Measurements from ENCODE around the gene TCTN1. TPM values are rescaled to one million over a fixed set of nuclear protein-coding genes. Genes with fewer than 3 reads are reported as not detected.
"Not testable (repeated sequence)": the region's sequence is repeated elsewhere in the genome, so short reads cannot be mapped to it uniquely, and the experiment has no call there.

Gene TCTN1
- total RNA-seq (ENCODE audit: insufficient read depth, low replicate concordance), result 28.6 TPM

DNA sequence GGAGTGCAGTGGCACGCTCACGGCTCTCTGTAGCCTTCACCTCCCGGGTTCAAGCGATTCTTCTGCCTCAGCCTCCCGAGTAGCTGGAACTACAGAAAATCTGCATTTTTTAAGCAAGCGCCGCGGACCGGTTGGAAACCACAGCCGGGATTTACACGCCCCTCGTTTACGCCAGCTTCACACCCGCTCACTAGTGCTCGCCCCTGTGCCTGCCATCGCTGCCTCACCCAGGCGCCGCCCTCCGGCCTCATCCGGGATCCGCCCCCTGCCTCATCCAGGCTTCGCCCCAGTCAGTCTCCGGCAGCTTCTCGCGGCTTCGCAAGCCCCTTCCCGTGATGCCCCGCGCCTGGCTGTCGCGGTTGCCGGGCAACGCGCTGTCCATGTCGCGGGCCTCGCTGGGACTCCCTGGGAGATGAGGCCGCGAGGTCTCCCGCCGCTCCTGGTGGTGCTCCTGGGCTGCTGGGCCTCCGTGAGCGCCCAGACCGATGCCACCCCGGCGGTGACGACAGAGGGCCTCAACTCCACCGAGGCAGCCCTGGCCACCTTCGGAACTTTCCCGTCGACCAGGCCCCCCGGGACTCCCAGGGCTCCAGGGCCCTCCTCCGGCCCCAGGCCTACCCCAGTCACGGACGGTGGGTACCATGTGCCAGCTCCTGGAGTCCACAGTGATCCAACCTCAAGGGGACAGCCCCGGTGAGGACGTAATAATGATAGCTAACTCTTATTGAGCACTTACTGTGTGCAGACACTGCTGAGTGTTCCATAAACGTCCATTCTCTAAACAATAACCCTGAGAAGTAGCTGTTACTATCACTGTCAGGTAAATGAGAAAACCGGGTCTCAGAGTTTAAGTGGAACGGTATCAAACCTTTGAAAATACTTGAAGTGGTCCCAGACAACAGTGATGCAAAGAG, at the start of gene TCTN1:
TCTN1 (plus strand) TSS at position 359 of the 914 bp plus-strand sequence; CDS start at position 413, 54 bp downstream.
- DNase-seq (ENCODE audit: low spot score), result peak; percentile 98

DNA sequence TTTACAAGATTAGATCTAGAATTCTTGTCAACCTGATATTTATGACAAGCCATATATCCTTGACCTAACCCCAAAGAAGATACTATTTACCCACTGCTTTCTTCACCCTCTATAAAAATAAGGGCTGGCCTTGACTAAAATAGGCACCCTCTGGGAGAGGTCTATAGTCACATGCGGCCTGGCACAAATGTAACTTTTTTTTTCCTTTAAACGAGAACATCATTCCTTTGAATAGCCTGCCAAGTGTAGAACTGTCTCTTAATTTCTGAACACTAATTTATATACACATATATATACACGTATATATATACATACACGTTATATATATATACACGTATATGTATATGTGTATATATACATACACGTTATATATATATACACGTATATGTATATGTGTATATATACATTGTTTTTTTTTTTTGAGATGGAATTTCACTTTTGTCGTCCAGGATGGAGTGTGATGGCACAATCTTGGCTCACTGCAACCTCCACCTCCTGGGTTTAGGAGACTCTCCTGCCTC, 49.4 kb upstream of the TCTN1 start:
- DNase-seq (ENCODE audit: low spot score), result no peak

GRCh38 chr12:110565894-110566871, 47.7 kb upstream of the TCTN1 start:
- no peak for DNase-seq (ENCODE audit: low spot score)

GRCh38 chr12:110566993-110567392, 46.9 kb upstream of the TCTN1 start:
- no peak for DNase-seq (ENCODE audit: low spot score)

- no peak for DNase-seq (ENCODE audit: low spot score)
Observed at GRCh38 chr12:110568752-110569151, 45.2 kb upstream of the TCTN1 start.

- not testable (repeated sequence) for DNase-seq (ENCODE audit: low spot score)
Observed at GRCh38 chr12:110569838-110570237, 44.1 kb upstream of the TCTN1 start.

- DNase-seq (ENCODE audit: low spot score), result not testable (repeated sequence)
Observed at GRCh38 chr12:110570798-110571197, 43.1 kb upstream of the TCTN1 start.

- DNase-seq (ENCODE audit: low spot score), result no peak
Observed at GRCh38 chr12:110574044-110574443, 39.9 kb upstream of the TCTN1 start.

- not testable (repeated sequence) for DNase-seq (ENCODE audit: low spot score)
Observed at GRCh38 chr12:110574717-110575230, 39.2 kb upstream of the TCTN1 start.

DNA sequence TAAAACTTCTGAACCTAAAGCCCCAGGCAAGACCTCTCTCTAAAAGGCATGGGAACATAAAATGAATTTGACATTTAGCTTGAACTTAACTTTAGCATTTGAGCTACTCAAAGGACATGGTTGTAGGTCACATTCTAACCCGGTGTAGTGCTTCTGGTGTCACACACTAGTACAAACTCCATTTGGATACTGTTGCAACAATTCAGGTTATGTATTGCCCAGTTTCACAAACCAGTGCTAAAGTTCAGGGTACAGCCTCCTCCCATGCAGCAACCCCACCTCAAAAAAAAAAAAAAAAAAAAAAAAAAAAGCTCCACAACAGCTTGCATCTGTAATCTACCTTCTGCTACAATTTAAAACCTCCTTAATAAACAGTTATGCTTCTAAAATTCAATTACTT, 38.6 kb upstream of the TCTN1 start:
- DNase-seq (ENCODE audit: low spot score), result no peak

GRCh38 chr12:110576504-110576903, 37.4 kb upstream of the TCTN1 start:
- no peak for DNase-seq (ENCODE audit: low spot score)

- DNase-seq (ENCODE audit: low spot score), result no peak
Observed at GRCh38 chr12:110577864-110578693, 35.9 kb upstream of the TCTN1 start.

- no peak for DNase-seq (ENCODE audit: low spot score)
Observed at GRCh38 chr12:110578694-110579534, 35.0 kb upstream of the TCTN1 start.

GRCh38 chr12:110579535-110580253, 34.2 kb upstream of the TCTN1 start:
- DNase-seq (ENCODE audit: low spot score), result no peak

GRCh38 chr12:110581931-110582275, 32.0 kb upstream of the TCTN1 start:
- no peak for DNase-seq (ENCODE audit: low spot score)

DNA sequence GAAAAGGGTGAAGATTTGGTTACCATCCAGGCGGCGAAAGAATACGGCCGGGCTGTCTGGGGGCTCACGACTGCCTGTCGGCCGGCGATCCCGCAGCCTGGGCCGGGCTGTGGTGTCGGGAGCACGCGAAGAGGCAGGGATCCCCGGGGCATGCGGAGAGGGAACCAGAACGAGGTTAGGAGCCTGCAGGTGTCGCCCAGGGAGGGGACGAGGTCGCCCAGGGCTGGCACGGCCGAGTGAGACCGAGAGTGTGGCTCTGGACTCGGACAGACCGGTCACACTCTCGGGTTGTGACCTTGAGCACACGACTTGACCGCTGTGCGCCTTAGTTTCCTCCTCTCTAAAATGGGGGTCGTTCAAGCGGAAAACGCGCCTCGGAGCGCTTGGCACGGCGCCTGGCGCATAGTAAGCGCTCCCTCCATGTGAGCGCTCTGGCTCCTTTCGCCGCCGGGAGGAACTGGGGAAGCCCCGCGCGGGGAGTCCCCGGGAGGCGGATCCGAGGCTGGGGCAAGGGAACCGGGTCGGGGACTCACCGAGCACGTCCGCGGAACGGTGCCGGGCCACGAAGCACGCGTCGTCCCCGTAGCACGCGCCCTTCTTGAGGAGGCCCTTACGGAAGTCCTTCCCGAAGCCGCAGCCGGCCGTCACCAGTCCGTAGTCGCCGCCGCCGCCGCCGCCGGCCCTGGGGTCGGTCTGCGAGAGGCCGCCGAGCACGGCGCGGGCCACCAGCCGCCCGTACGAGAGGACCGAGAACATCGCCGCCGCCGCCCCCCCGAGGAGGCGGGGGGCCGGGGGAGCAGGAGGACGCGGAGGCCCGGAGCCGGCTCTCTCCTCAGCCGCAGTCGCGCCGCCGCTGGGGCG, 31.4 kb upstream of the TCTN1 start:
- peak; percentile 50 for DNase-seq (ENCODE audit: low spot score)

- peak; percentile 98 for DNase-seq (ENCODE audit: low spot score)
Observed at GRCh38 chr12:110583137-110584059, 30.5 kb upstream of the TCTN1 start, which contains the start of gene PPTC7. TSS of gene PPTC7 (minus strand) at chr12:110583318. CDS start at chr12:110583031, 287 bp downstream.

All from umbilical cord (tissue), 2 donors.